ENCODE data around the gene KRT1.

- TF ChIP-seq POLR2A (IDR thresholded peaks at IDR 0.05): no peak
- no peak for TF ChIP-seq CTCF (IDR thresholded peaks at IDR 0.05)
- no peak for TF ChIP-seq POLR2AphosphoS5 (IDR thresholded peaks at IDR 0.05)
Measured at GRCh38 chr12:52682381-52682660, 2.1 kb upstream of the KRT1 start.
